Activated CD8-positive, alpha-beta memory T cell treated with anti-CD3 and anti-CD28 coated beads for 1 hour (primary cell): ENCODE data around the gene CPLANE2.
"Not testable (repeated sequence)": the region's sequence is repeated elsewhere in the genome, so short reads cannot be mapped to it uniquely, and the experiment has no call there.

ENCODE experiments used
- DNase-seq, 2 donors: peaks; one replicate each; pipeline ENCODE4 v3.0.0-alpha.2; 2020; ENCODE audit warnings: low read depth in 1 of 2; ENCODE audit errors: extremely low read depth in 1 of 2

CPLANE2 gene, protein sequence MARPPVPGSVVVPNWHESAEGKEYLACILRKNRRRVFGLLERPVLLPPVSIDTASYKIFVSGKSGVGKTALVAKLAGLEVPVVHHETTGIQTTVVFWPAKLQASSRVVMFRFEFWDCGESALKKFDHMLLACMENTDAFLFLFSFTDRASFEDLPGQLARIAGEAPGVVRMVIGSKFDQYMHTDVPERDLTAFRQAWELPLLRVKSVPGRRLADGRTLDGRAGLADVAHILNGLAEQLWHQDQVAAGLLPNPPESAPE

DNA sequence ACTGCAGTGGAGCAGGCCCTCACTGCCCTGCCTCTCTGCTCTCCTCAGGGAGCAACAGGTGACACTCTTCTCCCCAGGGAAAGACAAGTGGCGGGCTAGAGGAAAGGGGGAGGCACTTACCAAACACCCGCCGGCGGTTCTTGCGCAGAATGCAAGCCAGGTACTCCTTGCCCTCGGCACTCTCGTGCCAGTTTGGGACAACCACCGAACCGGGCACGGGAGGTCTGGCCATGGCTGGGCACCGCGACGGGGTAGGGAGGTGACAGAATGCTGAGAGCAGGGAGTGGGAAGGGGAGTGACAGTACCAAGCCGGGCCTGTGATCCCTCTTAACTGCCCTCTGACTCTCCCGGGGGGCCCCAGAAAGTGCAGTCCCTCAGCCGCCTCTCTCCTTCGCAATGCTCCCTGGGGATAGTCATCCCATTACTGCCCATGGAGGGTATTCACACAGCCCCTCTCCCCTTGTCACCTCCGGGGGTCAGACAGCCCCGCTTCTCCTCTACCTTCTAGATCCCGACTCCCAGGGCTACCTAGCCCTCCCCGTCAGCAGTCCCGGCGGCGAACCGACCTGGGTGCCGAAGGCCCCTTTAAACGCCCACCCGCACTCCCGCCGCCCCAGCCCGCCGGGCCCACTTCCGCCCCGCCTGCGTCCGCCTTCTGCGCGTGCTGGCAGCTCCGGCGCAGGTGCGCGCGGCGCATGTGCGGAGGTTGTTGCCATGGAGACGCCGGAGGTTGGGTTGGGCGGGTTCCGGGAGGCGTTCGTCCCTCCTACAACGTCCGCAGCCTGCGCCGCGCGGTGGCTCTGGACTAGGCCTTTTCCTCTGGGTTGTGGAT, at the start of gene CPLANE2:
Gene CPLANE2 (minus strand): TSS at position 673 of the 832 bp plus-strand sequence. CDS start 441 bp downstream, at position 232.
- DNase-seq = peak; percentile 87 to 95

- no peak for DNase-seq
Observed at GRCh38 chr1:16286122-16286521, 49.1 kb upstream of the CPLANE2 start.

DNA sequence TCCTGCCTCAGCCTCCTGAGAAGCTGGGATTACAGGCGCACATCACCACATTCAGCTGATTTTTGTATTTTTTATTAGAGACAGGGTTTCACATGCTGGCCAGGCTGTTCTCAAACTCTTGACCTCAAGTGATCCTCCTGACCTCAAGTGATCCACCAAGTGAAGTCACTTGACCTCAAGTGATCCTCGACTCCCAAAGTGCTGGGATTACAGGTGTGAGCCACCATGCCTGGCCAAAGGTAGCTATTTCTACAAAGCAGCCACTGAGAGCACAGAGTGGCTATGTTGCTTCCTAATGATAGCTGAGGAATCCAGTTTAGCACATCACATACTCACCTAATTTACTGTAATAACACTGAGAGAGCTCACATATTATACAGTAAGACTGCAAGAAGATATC, 44.8 kb upstream of the CPLANE2 start:
- no peak for DNase-seq

- DNase-seq = no peak
Observed at GRCh38 chr1:16279186-16279585, 42.2 kb upstream of the CPLANE2 start.

GRCh38 chr1:16276302-16277030, 39.5 kb upstream of the CPLANE2 start:
- DNase-seq = no peak

- no peak for DNase-seq
Observed at GRCh38 chr1:16275591-16275990, 38.6 kb upstream of the CPLANE2 start.

DNA sequence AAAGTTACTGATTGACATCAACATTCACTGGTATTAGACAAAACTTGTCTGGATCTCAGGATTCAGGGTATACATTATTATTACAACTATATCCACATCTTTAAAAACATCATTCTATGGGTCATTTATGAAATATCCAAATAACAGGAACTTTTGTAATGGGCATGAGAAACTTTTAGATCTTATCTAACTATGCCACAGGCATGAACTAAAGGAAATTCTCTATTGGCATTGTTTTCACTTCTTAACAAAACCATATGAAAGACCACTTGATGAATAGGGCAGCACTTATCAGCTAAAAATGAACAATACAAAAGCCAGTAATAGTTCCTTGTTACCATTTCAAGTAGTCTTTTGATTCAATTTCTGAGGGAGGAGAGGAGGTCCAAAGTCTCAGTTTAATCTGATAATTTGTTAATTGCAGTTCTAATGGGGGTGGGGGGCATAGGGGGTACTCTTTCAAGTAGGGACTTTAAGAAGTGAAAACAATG, 30.8 kb upstream of the CPLANE2 start:
- no peak for DNase-seq

DNA sequence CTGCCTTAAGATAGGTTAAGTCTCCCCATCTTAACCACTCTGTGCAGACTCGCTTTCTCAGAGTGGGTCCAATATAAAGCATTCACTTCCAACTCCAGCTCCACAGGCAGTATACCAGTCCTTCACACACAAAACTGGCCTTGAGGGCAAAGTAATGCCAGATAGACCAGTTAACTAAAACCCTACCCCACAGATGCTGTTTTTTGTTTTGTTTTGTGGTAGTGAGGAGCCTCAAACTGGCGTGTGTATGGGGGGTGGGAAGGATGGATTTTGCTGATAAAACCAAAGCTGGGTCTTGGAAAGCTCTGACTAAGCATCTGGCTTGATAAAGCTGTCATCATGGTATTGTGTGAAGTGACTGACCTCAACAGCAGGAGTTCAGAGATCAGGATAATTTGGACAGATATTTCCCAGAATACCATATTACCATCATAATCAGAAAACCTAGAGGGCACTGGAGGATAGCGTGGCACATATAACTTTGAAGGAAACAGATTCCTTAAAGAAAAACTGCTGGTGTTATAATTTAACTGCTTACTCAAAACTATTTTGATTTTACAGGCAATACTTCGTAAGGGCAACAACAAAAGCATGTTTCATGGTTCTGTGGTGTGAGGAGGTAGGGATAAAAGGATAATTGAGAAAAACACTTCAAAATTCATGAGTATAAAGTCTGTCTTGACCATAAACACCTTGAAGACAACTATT, 29.6 kb upstream of the CPLANE2 start:
- no peak for DNase-seq

GRCh38 chr1:16262067-16262466, 25.1 kb upstream of the CPLANE2 start:
- DNase-seq = no peak

DNA sequence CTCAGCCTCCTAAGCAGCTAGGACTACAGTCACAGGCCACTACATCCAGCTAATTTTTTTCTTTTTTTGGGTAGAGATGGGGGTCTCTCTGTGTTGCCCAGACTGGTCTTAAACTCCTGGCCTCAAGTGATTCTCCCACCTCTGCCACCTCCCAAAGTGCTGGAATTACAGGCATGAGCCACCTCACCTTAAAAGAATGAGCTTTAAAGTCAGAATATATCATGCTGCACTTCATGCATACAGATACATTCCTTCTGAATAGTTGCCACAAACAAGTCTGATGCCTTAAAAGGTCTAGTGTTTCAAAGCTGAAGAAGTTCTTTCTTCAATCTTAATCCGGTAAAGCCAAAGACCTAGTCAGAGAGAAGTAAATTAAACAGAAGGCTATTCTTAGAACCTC, 23.8 kb upstream of the CPLANE2 start:
- DNase-seq = no peak

DNA sequence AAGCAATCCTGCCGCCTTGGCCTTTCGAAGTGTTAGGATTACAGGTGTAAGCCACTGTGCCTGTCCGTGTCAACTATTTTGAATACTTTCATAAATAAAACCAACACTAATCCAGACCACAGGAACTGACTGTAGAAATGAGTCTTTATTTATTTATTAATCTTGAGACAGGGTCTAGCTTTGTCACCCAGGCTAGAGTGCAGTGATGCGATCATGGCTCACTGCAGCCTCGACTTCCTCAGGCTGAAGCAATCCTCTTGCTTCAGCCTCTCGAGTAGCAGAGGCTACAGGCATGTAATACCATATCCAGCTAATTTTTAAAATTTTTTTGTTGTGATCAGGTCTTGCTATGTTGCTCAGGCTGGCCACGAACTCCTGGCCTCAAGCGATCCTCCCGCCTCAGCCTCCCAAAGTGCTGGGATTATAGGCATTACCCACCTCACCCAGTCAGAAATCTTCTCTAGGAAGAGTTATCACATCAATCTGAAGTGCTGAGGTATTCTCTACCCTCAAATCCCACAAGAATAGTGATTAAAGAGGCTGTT, 21.7 kb upstream of the CPLANE2 start:
- no peak for DNase-seq

DNA sequence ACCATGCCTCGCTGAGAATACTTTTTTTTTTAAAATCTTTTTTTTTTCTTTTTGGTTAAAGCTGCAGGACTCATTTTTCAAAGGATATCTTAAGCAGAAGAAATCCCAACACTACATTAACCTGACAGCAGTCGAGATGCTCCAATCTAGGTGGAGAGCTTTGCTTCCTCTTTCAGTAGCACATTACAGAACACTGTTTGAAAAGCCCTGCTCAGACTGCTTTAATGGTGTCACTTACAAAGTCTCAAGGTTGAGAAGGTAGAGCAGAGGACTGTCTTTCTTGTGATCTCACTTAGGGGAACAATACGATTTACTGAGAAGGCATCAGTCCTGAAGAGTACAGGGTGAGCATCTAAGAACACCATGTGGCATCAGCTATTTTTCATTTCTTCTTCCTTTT, 21.0 kb upstream of the CPLANE2 start:
- no peak for DNase-seq

GRCh38 chr1:16257556-16257955, 20.6 kb upstream of the CPLANE2 start:
- DNase-seq = not testable (repeated sequence)

- no peak for DNase-seq
Observed at GRCh38 chr1:16256478-16256877, 19.5 kb upstream of the CPLANE2 start.

- DNase-seq = no peak
Observed at GRCh38 chr1:16254263-16254928, 17.4 kb upstream of the CPLANE2 start.

- DNase-seq = no peak
Observed at GRCh38 chr1:16253332-16253922, 16.4 kb upstream of the CPLANE2 start.

GRCh38 chr1:16252912-16253311, 15.9 kb upstream of the CPLANE2 start:
- no peak for DNase-seq

DNA sequence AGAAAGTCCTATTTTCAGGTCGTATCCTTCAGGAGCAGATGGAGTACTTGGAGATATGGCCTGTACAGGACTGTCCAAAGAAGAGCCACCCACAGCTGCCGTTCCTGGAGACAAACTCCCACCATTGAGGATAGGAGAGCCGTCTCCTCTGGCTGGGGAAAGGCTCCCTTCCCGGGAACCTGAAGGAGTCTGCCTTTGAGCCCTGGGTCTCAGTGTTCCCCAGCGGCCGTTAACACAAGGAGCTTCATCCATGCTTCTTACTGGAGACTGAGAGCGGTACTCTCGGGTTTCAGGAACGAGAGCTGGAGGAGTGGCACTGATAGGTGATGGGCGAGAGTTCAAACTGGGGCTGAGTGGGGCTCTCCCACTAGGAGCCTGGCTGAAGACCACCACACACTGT, 14.4 kb upstream of the CPLANE2 start:
- DNase-seq = no peak

DNA sequence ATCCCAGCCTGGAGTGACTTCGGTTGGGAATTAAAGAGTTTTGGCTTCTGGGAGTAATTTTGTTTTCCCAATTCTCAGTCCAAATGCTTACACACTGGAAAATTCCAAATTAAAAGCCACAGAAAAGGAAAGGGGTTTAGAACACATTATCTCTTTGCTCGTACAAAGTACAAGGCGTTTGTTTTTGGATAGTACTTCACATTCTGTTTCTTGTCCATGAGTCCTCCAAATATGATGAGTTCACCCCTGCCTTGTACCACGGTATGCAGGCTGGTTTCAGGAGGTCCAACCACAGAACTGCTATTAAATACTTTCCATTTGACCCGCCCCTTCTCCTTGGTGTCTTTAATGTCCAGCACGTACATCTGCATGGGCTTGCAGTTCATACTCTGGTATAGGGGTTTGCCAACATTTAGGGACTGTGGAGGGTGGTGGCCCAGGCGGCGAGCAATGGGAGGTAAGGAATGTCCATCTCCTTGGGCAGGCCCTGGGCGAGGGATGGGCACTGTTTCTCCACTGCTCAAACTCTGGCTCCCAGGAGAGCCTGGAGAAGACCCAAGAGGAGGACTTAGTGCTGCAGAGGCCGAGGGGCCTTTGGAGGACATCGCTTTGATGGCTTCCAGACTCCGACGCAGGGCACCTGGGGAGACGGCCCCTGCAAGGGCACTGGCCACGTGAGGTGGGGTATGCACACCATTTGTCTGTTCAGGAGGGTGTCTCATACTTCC, 13.7 kb upstream of the CPLANE2 start:
- no peak for DNase-seq
